NCI-H748 treated with DMSO at 0.1 percent for 48 hours (cell line): ENCODE measurements around the gene SH3PXD2A.

Experiments used
- DNase-seq: peaks from one replicate; lab custom pipeline; 2025; lab: John Stamatoyannopoulos, UW

The SH3PXD2A gene

DNA sequence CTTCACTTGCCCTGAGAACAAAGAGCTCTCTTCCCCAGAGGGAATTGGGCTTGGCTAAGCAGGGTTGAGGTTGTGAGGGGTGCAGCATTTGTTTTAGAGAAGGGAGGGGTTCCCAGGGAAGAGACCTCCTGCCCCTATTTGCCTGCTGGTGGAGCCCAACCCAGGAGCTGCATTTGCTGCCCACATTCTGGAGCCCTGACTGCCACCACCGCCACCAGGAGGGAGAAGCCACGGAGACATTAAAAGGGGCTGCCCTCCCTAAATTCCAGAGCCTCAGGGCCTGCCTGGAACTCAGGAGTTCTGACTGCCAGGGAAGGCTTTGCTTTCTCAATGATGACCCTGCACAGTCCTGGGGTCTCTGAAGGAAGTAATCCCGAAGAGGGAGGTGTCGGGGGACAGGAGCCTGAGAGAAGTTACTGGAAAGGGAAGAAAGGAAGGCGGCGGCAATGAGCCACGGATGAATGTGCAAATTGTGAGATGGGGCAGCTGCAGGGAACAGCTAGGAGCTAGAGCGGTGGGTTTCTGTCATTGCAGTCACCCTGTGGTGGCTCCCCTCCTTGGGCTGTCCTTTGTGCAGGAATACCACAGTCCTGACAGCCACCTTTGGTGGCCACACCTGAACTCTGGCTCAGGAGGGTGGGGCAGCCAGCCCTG, 310.6 kb downstream of the SH3PXD2A start:
- DNase-seq: no peak
